HTERT RPE-1 (cell line): Measurements from ENCODE around the gene SLC16A1.
"Not testable (repeated sequence)": the region's sequence is repeated elsewhere in the genome, so short reads cannot be mapped to it uniquely, and the experiment has no call there.

ENCODE experiments used
- in situ Hi-C: fragments of 300-500 bp; cut with MboI; formaldehyde crosslinking; loops from 4 replicates; pipeline ENCODE4 v1.14.3; 2020; ENCODE audit warnings: low sequenced_read_pairs

The SLC16A1 gene

GRCh38 chr1:112927462-112927990 lies 28.5 kb downstream of the SLC16A1 start:
- in situ Hi-C loops, result no loop called here

GRCh38 chr1:112926858-112927257 lies 29.1 kb downstream of the SLC16A1 start:
- in situ Hi-C loops, result no loop called here

- in situ Hi-C loops, result no loop called here
Measured at GRCh38 chr1:112925015-112925414, 31.0 kb downstream of the SLC16A1 start.

GRCh38 chr1:112923959-112924349 lies 32.0 kb downstream of the SLC16A1 start:
- in situ Hi-C loops, result no loop called here

- in situ Hi-C loops, result no loop called here
Measured at GRCh38 chr1:112923234-112923958, 32.6 kb downstream of the SLC16A1 start.

GRCh38 chr1:112911506-112912220 lies 44.3 kb downstream of the SLC16A1 start:
- in situ Hi-C loops, result no loop called here

GRCh38 chr1:112909847-112910246 lies 46.1 kb downstream of the SLC16A1 start:
- in situ Hi-C loops, result no loop called here

- in situ Hi-C loops, result no loop called here
Measured at GRCh38 chr1:112906150-112906698, 49.8 kb downstream of the SLC16A1 start.

GRCh38 chr1:112905395-112906149 lies 50.4 kb downstream of the SLC16A1 start:
- in situ Hi-C loops, result no loop called here

GRCh38 chr1:112904831-112905261 lies 51.1 kb downstream of the SLC16A1 start:
- in situ Hi-C loops, result no loop called here

GRCh38 chr1:112904071-112904830 lies 51.7 kb downstream of the SLC16A1 start:
- in situ Hi-C loops, result no loop called here

- in situ Hi-C loops, result no loop called here
Measured at GRCh38 chr1:112902221-112902620, 53.8 kb downstream of the SLC16A1 start.

GRCh38 chr1:112901387-112901786 lies 54.6 kb downstream of the SLC16A1 start:
- in situ Hi-C loops, result no loop called here

GRCh38 chr1:112896783-112897182 lies 59.2 kb downstream of the SLC16A1 start:
- in situ Hi-C loops, result no loop called here

GRCh38 chr1:112894561-112895011 lies 61.4 kb downstream of the SLC16A1 start:
- in situ Hi-C loops, result no loop called here

GRCh38 chr1:112894010-112894292 lies 62.0 kb downstream of the SLC16A1 start:
- in situ Hi-C loops, result no loop called here

GRCh38 chr1:112893288-112894009 lies 62.5 kb downstream of the SLC16A1 start:
- in situ Hi-C loops, result no loop called here

- in situ Hi-C loops, result not testable (repeated sequence)
Measured at GRCh38 chr1:112889906-112890305, 66.1 kb downstream of the SLC16A1 start.

- in situ Hi-C loops, result no loop called here
Measured at GRCh38 chr1:112889052-112889768, 66.8 kb downstream of the SLC16A1 start.
